A673 (cell line): ENCODE results near the gene ZNF319. TPM values are rescaled to one million over a fixed set of nuclear protein-coding genes. Genes with fewer than 3 reads are reported as not detected.

Experiments used
- BruUV-seq: library from RNA; stranded (reverse); fragments of 400-500 nt; replicated peaks from 2 replicates; lab custom pipeline; 2021; lab: Mats Ljungman, UMichigan
- CTCF ChIA-PET: fragments of 300-600 bp; sonication (Branson Sonifier 250); formaldehyde crosslinking; loops from one replicate; lab custom pipeline; 2022; ENCODE audit warnings: antibody characterized with exemption; lab: Charles Lee
- POLR2A ChIA-PET: fragments of 300-600 bp; sonication (Branson Sonifier 250); formaldehyde crosslinking; loops from one replicate; lab custom pipeline; 2022; ENCODE audit warnings: antibody characterized with exemption; ENCODE audit not compliant: low non-redundant PET; lab: Charles Lee
- DNase-seq: peaks from one replicate; pipeline ENCODE4 v3.0.0-alpha.2; 2015; ENCODE audit warnings: low spot score
- H3K27ac ChIP-seq: fragments of 200-600 bp; sonication (generic); 2 replicates; pipeline ENCODE4 v1.5.1; 2016; ENCODE audit warnings: mixed run types, low read depth, mild to moderate bottlenecking, mixed read lengths, antibody characterized with exemption, low read length; ENCODE audit not compliant: poor library complexity, severe bottlenecking
- H3K27me3 ChIP-seq: fragments of 200-600 bp; sonication (generic); replicated peaks from 2 replicates; pipeline ENCODE4 v1.6.1; 2017; ENCODE audit warnings: mixed run types, low read depth, mild to moderate bottlenecking, mixed read lengths, antibody characterized with exemption, low read length; ENCODE audit not compliant: insufficient read depth, poor library complexity
- H3K36me3 ChIP-seq: fragments of 200-600 bp; sonication (generic); 2 replicates; pipeline ENCODE4 v1.6.1; 2016; ENCODE audit warnings: mixed run types, mild to moderate bottlenecking, mixed read lengths, antibody characterized with exemption, low read length; ENCODE audit not compliant: insufficient read depth, poor library complexity, severe bottlenecking
- H3K4me1 ChIP-seq: fragments of 200-600 bp; sonication (generic); 2 replicates; pipeline ENCODE4 v1.6.1; 2017; ENCODE audit warnings: mixed run types, mild to moderate bottlenecking, mixed read lengths, antibody characterized with exemption, low read length; ENCODE audit not compliant: insufficient read depth, poor library complexity, severe bottlenecking
- H3K4me3 ChIP-seq: fragments of 200-600 bp; sonication (generic); 2 replicates; pipeline ENCODE4 v1.5.1; 2016; ENCODE audit warnings: low read depth, mixed run types, mild to moderate bottlenecking, mixed read lengths, low read length; ENCODE audit not compliant: poor library complexity, severe bottlenecking
- H3K9me3 ChIP-seq: fragments of 200-600 bp; sonication (generic); 2 replicates; pipeline ENCODE4 v1.6.1; 2016; ENCODE audit warnings: mixed run types, low read depth, mild to moderate bottlenecking, mixed read lengths, antibody characterized with exemption, low read length; ENCODE audit not compliant: poor library complexity, severe bottlenecking
- EZH2 ChIP-seq: fragments of 200-600 bp; sonication (generic); IDR thresholded peaks from 2 replicates; pipeline ENCODE4 v1.6.1; 2017; ENCODE audit warnings: borderline replicate concordance, low read depth, mild to moderate bottlenecking, mixed read lengths, antibody characterized with exemption, low read length; ENCODE audit not compliant: poor library complexity, severe bottlenecking
- intact Hi-C: fragments of 100-400 bp; cut with micrococcal nuclease; formaldehyde crosslinking; loops from one replicate; pipeline ENCODE4 v1.10.0; 2022; ENCODE audit not compliant: unreplicated experiment
- total RNA-seq: library from RNA; stranded (reverse); gene quantifications from 2 replicates; pipeline ENCODE4 v1.2.3, GENCODE V29; 2021
- TF ChIP-seq, protein P1 (sequence below): fragments of 300-800, 200-600 bp; sonication (generic); conservative IDR thresholded peaks from 2 replicates; pipeline ENCODE4 v1.5.1; 2017; ENCODE audit warnings: low read depth, mild to moderate bottlenecking, antibody characterized with exemption, low read length, moderate library complexity, mixed read lengths

Gene ZNF319
- total RNA-seq, 1 experiment from 2014 or later = 12.9 TPM

- POLR2A ChIA-PET = interaction anchor here (0.6 kb wide), 1 partner anchor 579 kb away, joined by 3 read pairs; no protein-coding TSS in a partner anchor
- no peaks in the 10 kb centered on the region for H3K27me3 ChIP-seq
- no peak overlapping the region for H3K4me3 ChIP-seq
- CTCF ChIA-PET = no interaction called here
- H3K36me3 ChIP-seq = peaks cover 4% of the 10 kb centered on the region
- intact Hi-C loops = no loop called here
- no TSS peak for BruUV-seq
- H3K27ac ChIP-seq = no peak overlapping the region
- DNase-seq = no peak
- peaks cover 11% of the 10 kb centered on the region for H3K4me1 ChIP-seq
- TF ChIP-seq, protein P1, sequence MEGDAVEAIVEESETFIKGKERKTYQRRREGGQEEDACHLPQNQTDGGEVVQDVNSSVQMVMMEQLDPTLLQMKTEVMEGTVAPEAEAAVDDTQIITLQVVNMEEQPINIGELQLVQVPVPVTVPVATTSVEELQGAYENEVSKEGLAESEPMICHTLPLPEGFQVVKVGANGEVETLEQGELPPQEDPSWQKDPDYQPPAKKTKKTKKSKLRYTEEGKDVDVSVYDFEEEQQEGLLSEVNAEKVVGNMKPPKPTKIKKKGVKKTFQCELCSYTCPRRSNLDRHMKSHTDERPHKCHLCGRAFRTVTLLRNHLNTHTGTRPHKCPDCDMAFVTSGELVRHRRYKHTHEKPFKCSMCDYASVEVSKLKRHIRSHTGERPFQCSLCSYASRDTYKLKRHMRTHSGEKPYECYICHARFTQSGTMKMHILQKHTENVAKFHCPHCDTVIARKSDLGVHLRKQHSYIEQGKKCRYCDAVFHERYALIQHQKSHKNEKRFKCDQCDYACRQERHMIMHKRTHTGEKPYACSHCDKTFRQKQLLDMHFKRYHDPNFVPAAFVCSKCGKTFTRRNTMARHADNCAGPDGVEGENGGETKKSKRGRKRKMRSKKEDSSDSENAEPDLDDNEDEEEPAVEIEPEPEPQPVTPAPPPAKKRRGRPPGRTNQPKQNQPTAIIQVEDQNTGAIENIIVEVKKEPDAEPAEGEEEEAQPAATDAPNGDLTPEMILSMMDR = no peak
- TF ChIP-seq EZH2 = no peak
- H3K9me3 ChIP-seq = no peaks in the 10 kb centered on the region
Observed at GRCh38 chr16:57992084-57992483, 8.4 kb downstream of the ZNF319 start.

GRCh38 chr16:57991551-57992059 lies 8.9 kb downstream of the ZNF319 start:
- Histone ChIP-seq H3K4me3 (no peak overlapping the region), H3K27me3 (no peaks in the 10 kb centered on the region), H3K9me3 (no peaks in the 10 kb centered on the region), H3K36me3 (no peaks in the 10 kb centered on the region), H3K27ac (no peak overlapping the region), H3K4me1 (peaks cover 11% of the 10 kb centered on the region)
- no peak for DNase-seq
- ChIA-PET POLR2A (no interaction called here), CTCF (interaction anchor here (0.8 kb wide), 1 partner anchor 344 kb away, joined by 4 read pairs; no protein-coding TSS in a partner anchor)
- no TSS peak for BruUV-seq
- intact Hi-C loops = no loop called here
- TF ChIP-seq, protein P1 = no peak
- TF ChIP-seq EZH2 = no peak

GRCh38 chr16:57988929-57989328 lies 11.5 kb downstream of the ZNF319 start:
- TF ChIP-seq, protein P1 = no peak
- Histone ChIP-seq H3K9me3 (no peaks in the 10 kb centered on the region), H3K4me1 (peaks cover 13% of the 10 kb centered on the region), H3K27ac (no peak overlapping the region), H3K4me3 (no peak overlapping the region), H3K27me3 (no peaks in the 10 kb centered on the region), H3K36me3 (no peaks in the 10 kb centered on the region)
- CTCF ChIA-PET = no interaction called here
- intact Hi-C loops = no loop called here
- BruUV-seq = no TSS peak
- DNase-seq = no peak
- POLR2A ChIA-PET = no interaction called here
